Measurements from ENCODE around the gene ABCD2.

Gene ABCD2

DNA sequence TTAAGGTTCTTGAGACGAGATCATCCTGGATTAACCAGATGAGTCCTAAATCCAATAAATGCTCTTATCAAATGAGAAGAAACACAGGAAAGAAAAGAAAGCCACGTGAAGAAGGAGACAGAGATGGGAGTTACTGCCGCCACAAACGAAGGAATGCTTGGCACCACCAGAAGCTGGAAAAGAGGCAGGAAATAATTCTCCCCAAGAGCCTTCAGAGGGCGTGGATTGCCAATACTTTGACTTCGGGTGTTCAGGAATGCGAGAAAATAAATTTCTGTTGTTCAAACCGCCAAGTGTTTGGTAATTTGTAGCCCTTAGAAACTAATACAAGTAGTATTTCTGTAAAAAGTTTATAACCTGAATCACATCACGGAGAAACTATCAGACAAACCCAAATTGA, 31.3 kb downstream of the ABCD2 start:
- TF ChIP-seq, protein P1, sequence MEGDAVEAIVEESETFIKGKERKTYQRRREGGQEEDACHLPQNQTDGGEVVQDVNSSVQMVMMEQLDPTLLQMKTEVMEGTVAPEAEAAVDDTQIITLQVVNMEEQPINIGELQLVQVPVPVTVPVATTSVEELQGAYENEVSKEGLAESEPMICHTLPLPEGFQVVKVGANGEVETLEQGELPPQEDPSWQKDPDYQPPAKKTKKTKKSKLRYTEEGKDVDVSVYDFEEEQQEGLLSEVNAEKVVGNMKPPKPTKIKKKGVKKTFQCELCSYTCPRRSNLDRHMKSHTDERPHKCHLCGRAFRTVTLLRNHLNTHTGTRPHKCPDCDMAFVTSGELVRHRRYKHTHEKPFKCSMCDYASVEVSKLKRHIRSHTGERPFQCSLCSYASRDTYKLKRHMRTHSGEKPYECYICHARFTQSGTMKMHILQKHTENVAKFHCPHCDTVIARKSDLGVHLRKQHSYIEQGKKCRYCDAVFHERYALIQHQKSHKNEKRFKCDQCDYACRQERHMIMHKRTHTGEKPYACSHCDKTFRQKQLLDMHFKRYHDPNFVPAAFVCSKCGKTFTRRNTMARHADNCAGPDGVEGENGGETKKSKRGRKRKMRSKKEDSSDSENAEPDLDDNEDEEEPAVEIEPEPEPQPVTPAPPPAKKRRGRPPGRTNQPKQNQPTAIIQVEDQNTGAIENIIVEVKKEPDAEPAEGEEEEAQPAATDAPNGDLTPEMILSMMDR (IDR thresholded peaks at IDR 0.05; ENCODE audit: insufficient read depth, low read length, missing control alignments): no peak
- ChIA-PET CTCF (interaction anchor here (0.6 kb wide), 1 partner anchor 53 kb away, joined by 3 read pairs; no protein-coding TSS in a partner anchor), POLR2A (no interaction called here)
- H3K4me3 ChIP-seq (ENCODE audit: low read depth, low read length): no peak overlapping the region
- DNase-seq (ENCODE audit: low read depth, low spot score): no peak

DNA sequence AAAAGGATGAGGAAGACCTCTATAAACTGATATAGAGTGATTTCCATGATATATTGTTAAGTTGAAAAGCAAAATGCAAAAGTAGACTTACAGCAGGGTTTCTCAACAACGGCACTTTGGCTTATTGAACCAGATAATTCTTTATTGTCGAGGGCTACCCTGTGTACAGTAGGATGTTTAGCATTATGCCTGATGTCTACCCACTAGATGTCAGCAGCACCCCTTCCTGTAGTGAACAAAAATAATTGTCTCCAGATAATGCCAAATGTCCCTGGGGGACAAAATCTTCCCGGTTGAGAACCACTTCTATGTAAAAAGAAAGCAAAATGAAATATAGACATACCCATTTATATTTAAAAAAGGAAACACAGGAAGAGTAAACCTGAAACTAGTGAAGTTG, 32.4 kb downstream of the ABCD2 start:
- no peak for DNase-seq (ENCODE audit: low read depth, low spot score)
- TF ChIP-seq, protein P1 (IDR thresholded peaks at IDR 0.05; ENCODE audit: insufficient read depth, low read length, missing control alignments): no peak
- H3K4me3 ChIP-seq (ENCODE audit: low read depth, low read length): no peak overlapping the region
- ChIA-PET POLR2A (no interaction called here), CTCF (no interaction called here)

DNA sequence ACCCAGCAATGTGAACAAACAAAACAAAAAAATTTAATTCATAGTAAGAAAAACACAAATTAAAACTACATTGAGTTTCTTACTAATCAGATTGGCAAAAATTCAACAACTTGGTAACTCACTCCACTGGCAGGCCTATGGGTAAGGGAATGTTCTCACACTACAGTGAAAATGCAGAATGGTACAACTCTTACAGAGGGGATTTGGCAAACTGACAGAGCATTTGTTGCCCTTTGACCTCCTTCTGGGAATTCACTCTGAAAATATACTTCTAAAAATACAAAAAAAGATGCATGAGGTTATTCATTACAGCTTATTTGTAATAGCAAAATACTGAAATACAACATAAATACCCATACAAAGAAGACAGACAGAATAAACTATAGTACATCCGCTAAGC, 32.8 kb downstream of the ABCD2 start:
- ChIA-PET CTCF (no interaction called here), POLR2A (no interaction called here)
- no peak overlapping the region for H3K4me3 ChIP-seq (ENCODE audit: low read depth, low read length)
- TF ChIP-seq, protein P1 (IDR thresholded peaks at IDR 0.05; ENCODE audit: insufficient read depth, low read length, missing control alignments): no peak
- no peak for DNase-seq (ENCODE audit: low read depth, low spot score)

DNA sequence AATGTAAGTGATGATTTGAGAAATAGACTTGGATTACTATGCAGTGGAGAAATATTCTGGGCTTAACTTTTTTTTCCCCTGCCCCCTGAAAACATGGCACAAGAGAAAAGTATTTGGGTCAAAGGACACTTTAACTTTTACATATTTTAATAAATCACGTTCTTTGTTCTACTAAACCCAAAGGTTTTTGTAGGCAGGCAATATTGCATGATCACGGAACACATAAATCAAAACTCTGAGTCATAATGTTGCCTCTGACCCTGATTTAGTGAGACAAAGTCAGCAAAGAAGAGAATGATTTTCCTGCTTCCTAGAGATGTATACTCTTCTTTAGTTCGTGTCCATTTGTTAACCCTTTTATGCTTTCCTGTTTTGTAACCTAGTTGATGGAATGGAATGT, 38.0 kb downstream of the ABCD2 start:
- TF ChIP-seq, protein P1 (IDR thresholded peaks at IDR 0.05; ENCODE audit: insufficient read depth, low read length, missing control alignments): no peak
- no peak overlapping the region for H3K4me3 ChIP-seq (ENCODE audit: low read depth, low read length)
- POLR2A ChIA-PET: no interaction called here
- DNase-seq (ENCODE audit: low read depth, low spot score): no peak
- CTCF ChIA-PET: no interaction called here

DNA sequence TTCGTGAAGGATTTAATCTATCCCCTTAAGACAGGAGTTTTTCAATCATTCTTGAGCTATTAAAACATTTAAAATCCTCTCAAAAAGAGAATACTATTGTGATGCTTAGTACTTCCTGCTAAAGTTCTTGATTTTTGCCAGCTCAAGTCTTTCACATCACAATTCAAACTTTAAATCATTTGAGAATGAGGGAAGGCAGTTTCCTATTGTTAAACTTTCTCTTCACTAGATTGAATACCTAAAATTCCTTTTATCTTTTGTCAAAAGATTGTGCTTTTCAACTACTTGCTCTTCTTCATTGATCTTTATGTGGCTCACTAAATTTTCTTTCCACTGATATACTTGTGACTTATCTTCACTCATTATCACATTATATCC, 44.1 kb downstream of the ABCD2 start:
- ChIA-PET CTCF (no interaction called here), POLR2A (no interaction called here)
- H3K4me3 ChIP-seq (ENCODE audit: low read depth, low read length): no peak overlapping the region
- TF ChIP-seq, protein P1 (IDR thresholded peaks at IDR 0.05; ENCODE audit: insufficient read depth, low read length, missing control alignments): no peak
- no peak for DNase-seq (ENCODE audit: low read depth, low spot score)

DNA sequence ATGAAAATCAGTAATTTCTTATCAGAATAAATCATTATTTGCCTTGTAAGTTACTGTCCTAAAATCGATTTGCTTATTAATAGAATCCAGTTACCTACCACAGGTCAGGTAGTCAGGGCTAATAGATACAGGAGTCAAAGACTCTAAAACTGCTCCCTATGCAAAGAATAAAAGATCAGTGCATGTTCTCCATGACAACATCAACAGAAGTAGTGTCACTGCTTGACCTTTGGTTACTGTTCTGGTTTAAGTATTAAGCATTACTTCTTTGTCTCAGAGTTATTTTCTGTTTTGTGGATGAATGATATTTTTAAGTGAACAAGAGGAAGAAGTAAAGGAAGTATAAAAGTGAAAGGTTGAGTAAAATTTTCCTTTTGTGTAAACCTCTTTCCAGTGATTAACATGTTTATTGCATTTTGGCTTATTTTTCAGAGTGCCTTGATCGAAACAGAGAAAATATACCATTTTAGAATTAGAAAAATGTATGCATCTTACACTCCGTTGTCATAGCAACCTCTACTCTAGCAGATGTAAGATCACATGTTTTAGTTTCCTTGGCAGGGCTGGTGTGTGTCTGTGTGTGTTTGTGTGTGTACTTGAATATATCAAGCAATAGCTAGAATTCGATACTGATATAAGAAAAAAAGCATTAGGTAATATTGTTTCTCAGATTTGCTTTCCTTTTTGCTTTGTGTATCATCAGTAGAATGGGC, 44.7 kb downstream of the ABCD2 start:
- TF ChIP-seq, protein P1 (IDR thresholded peaks at IDR 0.05; ENCODE audit: insufficient read depth, low read length, missing control alignments): no peak
- CTCF ChIA-PET: no interaction called here
- H3K4me3 ChIP-seq (ENCODE audit: low read depth, low read length): no peak overlapping the region
- POLR2A ChIA-PET: no interaction called here
- DNase-seq (ENCODE audit: low read depth, low spot score): no peak

All from AG04449 (cell line).